Measurements from ENCODE around the gene TXNDC8. TPM values are rescaled to one million over a fixed set of nuclear protein-coding genes. Genes with fewer than 3 reads are reported as not detected.
A peak's percentile ranks its signal among the peaks of the same experiment; 100 is the strongest.

Gene TXNDC8
- total and polyA plus RNA-seq, 2 donors = not detected

GRCh38 chr9:110282739-110283081, 55.0 kb downstream of the TXNDC8 start:
- DNase-seq (ENCODE audit: extremely low spot score) = no peak
- Histone ChIP-seq H3K36me3 (ENCODE audit: insufficient read depth) (no peaks in the 10 kb centered on the region), H3K4me3 (ENCODE audit: low read depth, low read length) (no peak overlapping the region), H3K4me1 (ENCODE audit: insufficient read depth) (no peaks in the 10 kb centered on the region), H3K27ac (ENCODE audit: low read depth) (no peak overlapping the region)
- WGBS = 80% methylated on average over 6 of the region's 6 CpGs

GRCh38 chr9:110282018-110282738, 55.5 kb downstream of the TXNDC8 start:
- no peak for DNase-seq (ENCODE audit: extremely low spot score)
- Histone ChIP-seq H3K36me3 (ENCODE audit: insufficient read depth) (no peaks in the 10 kb centered on the region), H3K27ac (ENCODE audit: low read depth) (no peak overlapping the region), H3K4me1 (ENCODE audit: insufficient read depth) (no peaks in the 10 kb centered on the region), H3K4me3 (ENCODE audit: low read depth, low read length) (no peak overlapping the region)
- WGBS = 73% methylated on average over 4 of the region's 4 CpGs

- DNase-seq (ENCODE audit: extremely low spot score) = no peak
- WGBS = 83% methylated on average over 3 of the region's 3 CpGs
- H3K4me1 ChIP-seq (ENCODE audit: insufficient read depth) = no peaks in the 10 kb centered on the region
- no peaks in the 10 kb centered on the region for H3K36me3 ChIP-seq (ENCODE audit: insufficient read depth)
- no peak overlapping the region for H3K27ac ChIP-seq (ENCODE audit: low read depth)
- H3K4me3 ChIP-seq (ENCODE audit: low read depth, low read length) = no peak overlapping the region
Measured at GRCh38 chr9:110278080-110278707, 59.5 kb downstream of the TXNDC8 start.

- no peak overlapping the region for H3K4me3 ChIP-seq (ENCODE audit: low read depth, low read length)
- no peaks in the 10 kb centered on the region for H3K36me3 ChIP-seq (ENCODE audit: insufficient read depth)
- no peaks in the 10 kb centered on the region for H3K4me1 ChIP-seq (ENCODE audit: insufficient read depth)
- H3K27ac ChIP-seq (ENCODE audit: low read depth) = no peak overlapping the region
- DNase-seq (ENCODE audit: extremely low spot score) = no peak
- 37% methylated on average over 3 of the region's 3 CpGs for WGBS
Measured at GRCh38 chr9:110276781-110277180, 60.9 kb downstream of the TXNDC8 start.

GRCh38 chr9:110270211-110270995, 67.3 kb downstream of the TXNDC8 start:
- no peaks in the 10 kb centered on the region for H3K4me1 ChIP-seq (ENCODE audit: insufficient read depth)
- no peak overlapping the region for H3K4me3 ChIP-seq (ENCODE audit: low read depth, low read length)
- DNase-seq (ENCODE audit: extremely low spot score) = no peak
- H3K27ac ChIP-seq (ENCODE audit: low read depth) = no peak overlapping the region
- no peaks in the 10 kb centered on the region for H3K36me3 ChIP-seq (ENCODE audit: insufficient read depth)
- 77% methylated on average over 3 of the region's 3 CpGs for WGBS

- DNase-seq (ENCODE audit: extremely low spot score) = no peak
- no peak overlapping the region for H3K4me3 ChIP-seq (ENCODE audit: low read depth, low read length)
- no peaks in the 10 kb centered on the region for H3K4me1 ChIP-seq (ENCODE audit: insufficient read depth)
- WGBS = 33% methylated on average over 1 of the region's 1 CpG
- no peaks in the 10 kb centered on the region for H3K36me3 ChIP-seq (ENCODE audit: insufficient read depth)
- no peak overlapping the region for H3K27ac ChIP-seq (ENCODE audit: low read depth)
Measured at GRCh38 chr9:110266795-110267194, 70.9 kb downstream of the TXNDC8 start.

GRCh38 chr9:110261632-110262031, 76.0 kb downstream of the TXNDC8 start:
- H3K27ac ChIP-seq (ENCODE audit: low read depth) = no peak overlapping the region
- H3K36me3 ChIP-seq (ENCODE audit: insufficient read depth) = no peaks in the 10 kb centered on the region
- no peaks in the 10 kb centered on the region for H3K4me1 ChIP-seq (ENCODE audit: insufficient read depth)
- DNase-seq (ENCODE audit: extremely low spot score) = no peak
- 73% methylated on average over 5 of the region's 5 CpGs for WGBS
- no peak overlapping the region for H3K4me3 ChIP-seq (ENCODE audit: low read depth, low read length)

- Histone ChIP-seq H3K27ac (ENCODE audit: low read depth) (no peak overlapping the region), H3K4me3 (ENCODE audit: low read depth, low read length) (no peak overlapping the region), H3K4me1 (ENCODE audit: insufficient read depth) (no peaks in the 10 kb centered on the region), H3K36me3 (ENCODE audit: insufficient read depth) (no peaks in the 10 kb centered on the region)
- no peak for DNase-seq (ENCODE audit: extremely low spot score)
- WGBS = 33% methylated on average over 4 of the region's 4 CpGs
Measured at GRCh38 chr9:110260911-110261310, 76.8 kb downstream of the TXNDC8 start.

- Histone ChIP-seq H3K36me3 (ENCODE audit: insufficient read depth) (no peaks in the 10 kb centered on the region), H3K4me1 (ENCODE audit: insufficient read depth) (no peaks in the 10 kb centered on the region), H3K27ac (ENCODE audit: low read depth) (no peak overlapping the region), H3K4me3 (ENCODE audit: low read depth, low read length) (no peak overlapping the region)
- no peak for DNase-seq (ENCODE audit: extremely low spot score)
- 86% methylated on average over 2 of the region's 2 CpGs for WGBS
Measured at GRCh38 chr9:110259566-110259965, 78.1 kb downstream of the TXNDC8 start.

GRCh38 chr9:110258690-110259091, 79.0 kb downstream of the TXNDC8 start:
- DNase-seq (ENCODE audit: extremely low spot score) = no peak
- 97% methylated on average over 3 of the region's 3 CpGs for WGBS
- Histone ChIP-seq H3K27ac (ENCODE audit: low read depth) (no peak overlapping the region), H3K36me3 (ENCODE audit: insufficient read depth) (no peaks in the 10 kb centered on the region), H3K4me3 (ENCODE audit: low read depth, low read length) (no peak overlapping the region), H3K4me1 (ENCODE audit: insufficient read depth) (no peaks in the 10 kb centered on the region)

GRCh38 chr9:110257956-110258355, 79.7 kb downstream of the TXNDC8 start:
- DNase-seq (ENCODE audit: extremely low spot score) = no peak
- H3K4me3 ChIP-seq (ENCODE audit: low read depth, low read length) = no peak overlapping the region
- no peaks in the 10 kb centered on the region for H3K36me3 ChIP-seq (ENCODE audit: insufficient read depth)
- 95% methylated on average over 1 of the region's 1 CpG for WGBS
- H3K27ac ChIP-seq (ENCODE audit: low read depth) = no peak overlapping the region
- H3K4me1 ChIP-seq (ENCODE audit: insufficient read depth) = no peaks in the 10 kb centered on the region

GRCh38 chr9:110257097-110257841, 80.4 kb downstream of the TXNDC8 start:
- H3K36me3 ChIP-seq (ENCODE audit: insufficient read depth) = no peaks in the 10 kb centered on the region
- no peaks in the 10 kb centered on the region for H3K4me1 ChIP-seq (ENCODE audit: insufficient read depth)
- WGBS = 10% methylated on average over 14 of the region's 14 CpGs
- peak overlapping the region; percentile 93 for H3K4me3 ChIP-seq (ENCODE audit: low read depth, low read length)
- no peak for DNase-seq (ENCODE audit: extremely low spot score)
- peak overlapping the region; percentile 64 for H3K27ac ChIP-seq (ENCODE audit: low read depth)

GRCh38 chr9:110256380-110257096, 81.1 kb downstream of the TXNDC8 start, which contains the start of gene TXN:
TSS of gene TXN (minus strand) at chr9:110256507. CDS start at chr9:110256435, 72 bp downstream.
- H3K36me3 ChIP-seq (ENCODE audit: insufficient read depth) = no peaks in the 10 kb centered on the region
- peak within 1 kb of the TSS; percentile 93 for H3K4me3 ChIP-seq (ENCODE audit: low read depth, low read length)
- H3K27ac ChIP-seq (ENCODE audit: low read depth) = peak within 1 kb of the TSS; percentile 87
- H3K4me1 ChIP-seq (ENCODE audit: insufficient read depth) = no peaks in the 10 kb centered on the region
- peak; percentile 47 for DNase-seq (ENCODE audit: extremely low spot score)
- under 1% methylated on average over 65 of the region's 65 CpGs for WGBS
